GM21360 (cell line): ENCODE measurements around the gene TNFRSF1A.

Source experiments
- ATAC-seq: cut with Tn5 transposase; IDR thresholded peaks from one replicate; pipeline ENCODE4 v1.9.1; 2021; ENCODE audit warnings: mild to moderate bottlenecking, moderate library complexity; ENCODE audit not compliant: unreplicated experiment

The TNFRSF1A gene

GRCh38 chr12:6280672-6281071 lies 61.2 kb downstream of the TNFRSF1A start:
- ATAC-seq: no peak

GRCh38 chr12:6280053-6280469 lies 61.8 kb downstream of the TNFRSF1A start:
- no peak for ATAC-seq

DNA sequence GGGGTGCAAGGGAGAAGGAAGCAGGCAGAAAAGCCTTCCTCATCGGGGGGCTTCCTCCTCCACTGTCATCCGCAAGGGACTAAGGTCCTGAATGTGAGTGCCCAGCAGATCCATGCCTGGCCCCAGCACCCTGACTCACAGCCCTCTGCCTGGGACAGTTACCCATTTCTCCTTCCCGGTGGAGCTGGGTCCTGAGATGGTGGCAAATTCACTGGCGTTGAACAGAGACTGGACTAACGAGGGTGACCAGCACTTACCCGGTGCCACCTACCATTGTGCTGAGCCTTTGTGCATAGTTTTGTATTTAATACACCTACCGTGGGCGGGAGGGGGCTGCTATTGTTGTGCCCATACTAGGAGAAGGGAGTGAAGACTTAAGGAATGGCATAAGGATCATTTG lies 62.2 kb downstream of the TNFRSF1A start:
- ATAC-seq: no peak

GRCh38 chr12:6279256-6279628 lies 62.6 kb downstream of the TNFRSF1A start:
- no peak for ATAC-seq
